Naive thymus-derived CD8-positive, alpha-beta T cell (primary cell): ENCODE measurements around the gene ERP27. TPM values are rescaled to one million over a fixed set of nuclear protein-coding genes. Genes with fewer than 3 reads are reported as not detected.

Experiments
- ATAC-seq, 2 donors: fragments of 150-1000 bp; cut with Tn5 transposase in 1 of 2; sonication (Bioruptor Pico), chemical (Tn5 transposase) in 1 of 2; 1 replicate in 1 of 2; 2 replicates in 1 of 2; pipeline ENCODE4 v1.10.0; 2021; ENCODE audit warnings: mild to moderate bottlenecking in 2 of 2, moderate library complexity in 2 of 2
- POLR2A ChIA-PET: fragments of 350-600 bp; sonication (Branson Sonifier 250); formaldehyde crosslinking; loops from one replicate; lab custom pipeline; 2021; ENCODE audit warnings: antibody characterized with exemption; lab: Charles Lee
- DNase-seq, 10 donors: peaks; one replicate each; pipeline versions ENCODE4 v3.0.0 to v3.0.0-alpha.2; 2020 to 2022
- H3K27ac Mint-ChIP-seq, 10 donors: one replicate each; pipeline ENCODE4 v1.8.0; 2020 to 2022; ENCODE audit warnings: mild to moderate bottlenecking in 10 of 10, mixed read lengths in 10 of 10, moderate library complexity in 4 of 10, inconsistent platforms in 1 of 10
- H3K27me3 Mint-ChIP-seq, 5 donors: one replicate each; pipeline ENCODE4 v1.8.0; 2021 to 2022; ENCODE audit warnings: mixed read lengths in 5 of 5
- H3K36me3 Mint-ChIP-seq, 3 donors: one replicate each; pipeline ENCODE4 v1.8.0; 2020 to 2022; ENCODE audit warnings: mixed read lengths in 3 of 3, mild to moderate bottlenecking in 2 of 3, inconsistent platforms in 1 of 3
- H3K4me1 Mint-ChIP-seq, 4 donors: one replicate each; pipeline ENCODE4 v1.8.0; 2021 to 2022; ENCODE audit warnings: mixed read lengths in 4 of 4
- H3K4me3 Mint-ChIP-seq, 10 donors: one replicate each; pipeline ENCODE4 v1.8.0; 2020 to 2022; ENCODE audit warnings: mild to moderate bottlenecking in 10 of 10, mixed read lengths in 10 of 10, moderate library complexity in 6 of 10, inconsistent platforms in 1 of 10
- H3K9me3 Mint-ChIP-seq, 9 donors: one replicate each; pipeline ENCODE4 v1.8.0; 2020 to 2022; ENCODE audit warnings: mixed read lengths in 9 of 9, mild to moderate bottlenecking in 3 of 9, inconsistent platforms in 1 of 9, moderate library complexity in 1 of 9
- polyA plus RNA-seq, 3 donors: library from polyadenylated mRNA; unstranded; fragments of 300-500 nt; fragmentation: Illumina TruSeq; gene quantifications; one replicate each; pipeline ENCODE4 v1.2.3, GENCODE V29; 2021
- total RNA-seq, 8 experiments: library from RNA in 2 of 8; stranded (reverse) in 2 of 8; gene quantifications; one replicate each; pipeline ENCODE4 v1.2.3 and lab custom pipeline; 2021 to 2026

Gene ERP27
- total RNA-seq (10 to 100 TPM; 23.9 to 25.8 TPM), polyA plus RNA-seq (1 to 10 TPM; 3.2 to 4.4 (median 3.9) TPM), total RNA-seq (lab: John Stamatoyannopoulos, UW) (0.76 to 19.5 (median 15.8) reads per million in 6 experiments)

DNA sequence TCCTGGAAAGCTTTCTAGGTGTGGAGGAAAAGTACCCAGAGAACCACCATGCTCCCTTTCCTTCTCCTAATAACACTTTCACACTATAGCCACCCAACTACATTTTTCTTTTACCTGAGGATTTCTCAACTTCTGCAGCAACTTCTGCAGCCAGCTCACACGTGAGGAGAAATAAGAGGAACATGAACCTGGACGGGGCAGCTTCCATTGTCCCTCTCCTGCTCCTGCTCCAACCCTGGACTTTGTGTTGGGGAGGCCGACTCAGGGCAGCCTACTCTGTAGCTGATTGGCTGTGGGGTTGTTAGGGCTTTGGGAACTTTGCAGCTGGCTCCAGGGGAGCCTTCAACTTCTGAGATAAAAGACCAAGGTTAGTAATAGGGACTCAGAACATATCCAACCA is at the start of gene ERP27:
Gene ERP27 (minus strand): TSS at position 237 of the 400 bp plus-strand sequence. CDS start 29 bp downstream, at position 208.
- Mint-ChIP-seq H3K4me1 (peaks cover 28 to 77% (median 65%) of the 10 kb centered on the region in 4 donors), H3K9me3 (peaks cover 0 to 3% (median 0%) of the 10 kb centered on the region in 9 donors), H3K36me3 (peaks cover 10 to 89% (median 47%) of the 10 kb centered on the region in 3 donors), H3K27ac (peak within 1 kb of the TSS; percentile 89 to 96 (median 92)), H3K27me3 (no peaks in the 10 kb centered on the region), H3K4me3 (peak within 1 kb of the TSS in 6 of 10 donors; percentile 14 to 65 (median 45))
- ATAC-seq: no peak
- DNase-seq: no peak
- POLR2A ChIA-PET: interaction anchor here (0.9 to 4.7 kb wide), 9 partner anchors 10 to 57 kb away, joined by 3 to 30 read pairs (median 6); partner anchors contain the start of gene ARHGDIB

DNA sequence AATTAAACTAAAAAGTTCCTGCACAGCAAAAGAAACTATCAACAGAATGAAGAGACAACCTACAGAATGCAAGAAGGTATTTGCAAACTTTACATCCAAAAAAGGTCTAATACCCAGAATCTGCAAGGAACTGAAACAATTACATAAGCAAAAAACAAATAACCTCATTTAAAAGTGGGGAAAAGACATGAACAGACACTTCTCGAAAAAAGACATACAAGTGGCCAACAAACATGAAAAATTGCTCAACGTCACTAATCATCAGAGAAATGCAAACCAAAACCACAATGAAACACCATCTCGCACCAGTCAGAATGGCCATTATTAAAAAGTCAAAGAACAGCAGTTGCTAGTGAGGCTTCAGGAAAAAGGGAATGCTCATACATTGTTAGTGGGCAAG is 49.7 kb upstream of the ERP27 start:
- Mint-ChIP-seq H3K36me3 (peaks cover 0 to 13% (median 9%) of the 10 kb centered on the region in 3 donors), H3K4me3 (no peak overlapping the region), H3K27me3 (no peaks in the 10 kb centered on the region), H3K4me1 (peaks cover 15 to 64% (median 40%) of the 10 kb centered on the region in 4 donors), H3K9me3 (peaks cover 0 to 8% (median 5%) of the 10 kb centered on the region in 9 donors), H3K27ac (no peak overlapping the region)
- ATAC-seq: no peak
- no peak for DNase-seq
- POLR2A ChIA-PET: no interaction called here

GRCh38 chr12:14986449-14986848 is 48.1 kb upstream of the ERP27 start:
- peaks cover 21 to 70% (median 47%) of the 10 kb centered on the region in 4 donors for H3K4me1 Mint-ChIP-seq
- H3K9me3 Mint-ChIP-seq: peaks cover 0 to 7% (median 4%) of the 10 kb centered on the region in 9 donors
- POLR2A ChIA-PET: interaction anchor here (0.7 kb wide), 3 partner anchors 30 to 155 kb away, joined by 3 to 5 read pairs (median 4); no protein-coding TSS in a partner anchor
- no peaks in the 10 kb centered on the region for H3K27me3 Mint-ChIP-seq
- peaks cover 0 to 13% (median 9%) of the 10 kb centered on the region in 3 donors for H3K36me3 Mint-ChIP-seq
- DNase-seq (no peak), ATAC-seq (no peak)
- peak overlapping the region in 1 of 10 donors; percentile 59 for H3K27ac Mint-ChIP-seq
- peak overlapping the region in 1 of 10 donors; percentile 26 for H3K4me3 Mint-ChIP-seq

DNA sequence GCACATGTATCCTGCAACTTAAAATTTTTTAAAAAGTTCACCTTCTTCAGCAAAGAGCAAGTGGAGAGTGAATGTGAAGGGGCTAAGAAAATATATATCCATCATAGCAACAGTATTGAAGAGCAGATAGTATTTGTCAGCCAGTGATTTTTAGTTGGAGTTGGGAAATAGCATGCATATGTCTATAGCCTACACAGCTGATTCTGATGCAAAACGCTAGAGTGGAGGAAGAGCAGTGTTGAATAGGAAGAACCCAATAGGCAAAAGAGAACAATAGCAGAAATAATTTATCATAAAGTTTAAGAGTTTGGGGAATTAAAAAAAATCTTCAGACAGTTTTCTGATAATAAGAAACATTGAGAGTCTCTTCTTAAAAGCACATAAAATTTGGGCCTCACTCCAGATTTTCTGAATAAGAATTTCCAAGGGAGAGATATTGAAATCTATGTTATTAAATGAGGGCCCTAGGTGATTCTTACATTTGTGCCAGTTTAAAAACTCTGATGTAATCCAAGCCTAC is 46.5 kb upstream of the ERP27 start:
- H3K27me3 Mint-ChIP-seq: no peaks in the 10 kb centered on the region
- peak overlapping the region in 7 of 10 donors; percentile 1 to 38 (median 22) for H3K4me3 Mint-ChIP-seq
- ATAC-seq: peak; percentile 37 to 46
- H3K9me3 Mint-ChIP-seq: peaks cover 0 to 2% (median 0%) of the 10 kb centered on the region in 9 donors
- peaks cover 31 to 71% (median 61%) of the 10 kb centered on the region in 4 donors for H3K4me1 Mint-ChIP-seq
- H3K36me3 Mint-ChIP-seq: peaks cover 0 to 3% (median 0%) of the 10 kb centered on the region in 3 donors
- H3K27ac Mint-ChIP-seq: peak overlapping the region in 6 of 10 donors; percentile 12 to 84 (median 43)
- no peak for DNase-seq
- POLR2A ChIA-PET: interaction anchor here (0.6 to 2.0 kb wide), 8 partner anchors 10 to 562 kb away, joined by 3 to 8 read pairs (median 4); no protein-coding TSS in a partner anchor

DNA sequence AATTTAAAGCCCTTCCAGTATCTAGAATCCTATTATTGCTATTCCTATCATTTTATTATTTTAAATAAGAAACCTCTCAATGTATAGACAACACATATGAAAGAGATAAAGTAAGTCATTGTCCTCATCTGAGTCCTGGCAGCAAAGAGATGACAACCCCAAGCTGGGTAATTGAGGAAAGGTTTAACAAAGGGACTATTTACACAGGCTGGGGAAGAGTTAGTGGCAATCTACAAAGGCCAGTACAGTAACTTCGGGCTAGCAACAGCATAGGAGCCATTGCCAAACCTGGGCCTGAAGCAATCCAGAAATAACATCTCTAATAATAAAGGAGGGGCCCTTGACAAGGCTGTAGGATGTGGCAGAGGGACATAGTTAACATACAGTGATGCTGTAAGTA is 45.7 kb upstream of the ERP27 start:
- H3K4me3 Mint-ChIP-seq: peak overlapping the region in 3 of 10 donors; percentile 1 to 38 (median 22)
- no peak for DNase-seq
- H3K36me3 Mint-ChIP-seq: no peaks in the 10 kb centered on the region
- ATAC-seq: no peak
- no peaks in the 10 kb centered on the region for H3K9me3 Mint-ChIP-seq
- H3K27ac Mint-ChIP-seq: peak overlapping the region in 7 of 10 donors; percentile 7 to 84 (median 23)
- POLR2A ChIA-PET: interaction anchor here (0.8 to 2.0 kb wide), 7 partner anchors 22 to 562 kb away, joined by 3 to 8 read pairs (median 4); partner anchors contain the start of gene ERP27
- peaks cover 34 to 71% (median 62%) of the 10 kb centered on the region in 4 donors for H3K4me1 Mint-ChIP-seq
- H3K27me3 Mint-ChIP-seq: no peaks in the 10 kb centered on the region

DNA sequence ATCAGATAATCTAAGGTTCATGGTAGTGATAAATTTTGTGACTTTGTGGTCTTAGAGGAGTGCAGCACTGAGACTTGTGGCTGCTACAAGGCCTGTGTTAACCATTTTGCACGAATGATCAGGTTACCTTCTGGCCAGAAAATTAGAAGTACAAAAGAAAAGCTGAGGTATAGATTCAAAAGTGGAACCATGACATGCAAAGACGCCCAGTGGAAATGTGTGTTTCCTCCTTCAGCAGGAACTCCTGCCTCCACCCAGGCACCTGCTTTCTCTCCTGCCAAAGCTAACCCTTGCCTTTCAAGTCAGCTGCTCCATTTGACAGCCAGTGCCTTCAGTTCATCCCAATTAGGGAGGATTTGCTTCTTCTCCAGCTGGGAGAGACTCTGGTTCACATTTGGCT is 44.7 kb upstream of the ERP27 start:
- peak overlapping the region in 8 of 10 donors; percentile 9 to 84 (median 47) for H3K27ac Mint-ChIP-seq
- H3K27me3 Mint-ChIP-seq: no peaks in the 10 kb centered on the region
- H3K4me1 Mint-ChIP-seq: peaks cover 38 to 77% (median 68%) of the 10 kb centered on the region in 4 donors
- DNase-seq: peak in 1 of 10 donors; percentile 16
- H3K4me3 Mint-ChIP-seq: peak overlapping the region in 9 of 10 donors; percentile 5 to 65 (median 55)
- ATAC-seq: peak; percentile 20 to 30
- H3K36me3 Mint-ChIP-seq: no peaks in the 10 kb centered on the region
- POLR2A ChIA-PET: interaction anchor here (0.6 to 2.0 kb wide), 9 partner anchors 9 to 209 kb away, joined by 3 to 8 read pairs (median 4); partner anchors contain the start of gene ERP27
- H3K9me3 Mint-ChIP-seq: no peaks in the 10 kb centered on the region

GRCh38 chr12:14982562-14982961 is 44.2 kb upstream of the ERP27 start:
- H3K4me3 Mint-ChIP-seq: peak overlapping the region in 7 of 10 donors; percentile 5 to 65 (median 55)
- no peaks in the 10 kb centered on the region for H3K27me3 Mint-ChIP-seq
- H3K36me3 Mint-ChIP-seq: no peaks in the 10 kb centered on the region
- peaks cover 38 to 80% (median 70%) of the 10 kb centered on the region in 4 donors for H3K4me1 Mint-ChIP-seq
- H3K27ac Mint-ChIP-seq: peak overlapping the region in 8 of 10 donors; percentile 2 to 84 (median 46)
- ATAC-seq (no peak), DNase-seq (no peak)
- POLR2A ChIA-PET: interaction anchor here (0.6 to 1.2 kb wide), 4 partner anchors 9 to 145 kb away, joined by 3 to 5 read pairs (median 4); no protein-coding TSS in a partner anchor
- no peaks in the 10 kb centered on the region for H3K9me3 Mint-ChIP-seq

- DNase-seq (no peak), ATAC-seq (no peak)
- Mint-ChIP-seq H3K4me3 (peak overlapping the region in 4 of 10 donors; percentile 7 to 72 (median 19)), H3K4me1 (peaks cover 35 to 77% (median 71%) of the 10 kb centered on the region in 4 donors), H3K36me3 (no peaks in the 10 kb centered on the region), H3K27me3 (no peaks in the 10 kb centered on the region), H3K27ac (peak overlapping the region in 6 of 10 donors; percentile 43 to 74 (median 56)), H3K9me3 (no peaks in the 10 kb centered on the region)
- POLR2A ChIA-PET: interaction anchor here (0.7 to 2.0 kb wide), 5 partner anchors 9 to 207 kb away, joined by 3 to 7 read pairs (median 3); a partner anchor contains a TSS
Measured at GRCh38 chr12:14981049-14981448, 42.7 kb upstream of the ERP27 start.

GRCh38 chr12:14979468-14979867 is 41.1 kb upstream of the ERP27 start:
- Mint-ChIP-seq H3K36me3 (no peaks in the 10 kb centered on the region), H3K9me3 (no peaks in the 10 kb centered on the region), H3K27me3 (no peaks in the 10 kb centered on the region), H3K4me3 (peak overlapping the region in 6 of 10 donors; percentile 1 to 58 (median 24)), H3K27ac (peak overlapping the region in 7 of 10 donors; percentile 6 to 72 (median 37)), H3K4me1 (peaks cover 33 to 71% (median 64%) of the 10 kb centered on the region in 4 donors)
- POLR2A ChIA-PET: interaction anchor here (1.5 kb wide), 1 partner anchor 18 kb away, joined by 5 read pairs; the partner anchor contains the start of gene ARHGDIB
- peak; percentile 40 to 57 for ATAC-seq
- no peak for DNase-seq

DNA sequence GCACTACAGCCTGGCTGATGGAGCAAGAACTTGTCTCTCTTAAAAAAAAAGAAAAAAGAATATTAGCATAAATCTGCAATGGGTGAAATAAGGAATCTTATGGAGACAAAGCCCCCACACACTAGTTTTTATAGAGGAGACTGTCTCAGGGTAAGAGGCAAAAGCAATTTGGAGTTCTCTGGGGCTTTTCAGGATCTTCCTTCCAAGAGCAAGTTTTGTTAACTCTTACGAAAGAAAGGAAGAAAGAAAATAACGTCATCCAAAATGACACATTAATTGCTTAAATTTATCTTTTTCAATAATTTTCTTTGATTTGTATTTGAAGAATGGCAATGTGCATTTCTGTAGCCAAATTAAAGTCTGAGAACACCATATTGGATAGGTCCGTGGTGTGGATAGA is 38.3 kb upstream of the ERP27 start:
- no peak for DNase-seq
- Mint-ChIP-seq H3K4me1 (peaks cover 39 to 72% (median 62%) of the 10 kb centered on the region in 4 donors), H3K9me3 (no peaks in the 10 kb centered on the region), H3K27ac (peak overlapping the region in 1 of 10 donors; percentile 15), H3K36me3 (no peaks in the 10 kb centered on the region), H3K27me3 (no peaks in the 10 kb centered on the region), H3K4me3 (no peak overlapping the region)
- ATAC-seq: no peak
- POLR2A ChIA-PET: interaction anchor here (2.3 kb wide), 1 partner anchor 11 kb away, joined by 6 read pairs; no protein-coding TSS in a partner anchor

GRCh38 chr12:14975457-14975856 is 37.1 kb upstream of the ERP27 start:
- POLR2A ChIA-PET: interaction anchor here (0.7 to 1.6 kb wide), 3 partner anchors 14 to 19 kb away, joined by 3 to 7 read pairs (median 4); partner anchors contain the start of gene ARHGDIB
- Mint-ChIP-seq H3K27ac (no peak overlapping the region), H3K27me3 (no peaks in the 10 kb centered on the region), H3K36me3 (no peaks in the 10 kb centered on the region), H3K4me3 (no peak overlapping the region), H3K9me3 (no peaks in the 10 kb centered on the region), H3K4me1 (peaks cover 32 to 69% (median 52%) of the 10 kb centered on the region in 4 donors)
- DNase-seq (no peak), ATAC-seq (no peak)

DNA sequence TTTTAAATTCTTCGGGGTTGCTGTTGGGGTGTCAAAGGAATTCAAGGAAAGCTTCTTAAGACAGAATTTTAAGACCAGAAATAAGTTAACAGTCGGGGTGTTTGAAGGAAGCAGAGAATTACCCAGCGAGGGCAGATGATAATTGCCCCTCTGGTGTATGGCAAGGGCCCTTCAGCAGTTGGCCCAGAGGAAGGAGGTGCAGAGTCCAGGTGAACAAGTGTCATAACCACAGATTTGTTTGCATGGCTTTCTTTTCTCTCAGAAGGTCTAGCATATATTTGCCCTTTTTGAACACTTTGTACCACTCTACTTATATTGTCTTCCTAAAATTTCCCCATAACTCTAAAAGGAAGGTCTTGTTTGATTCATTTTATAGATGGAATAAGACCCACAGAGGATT is 36.3 kb upstream of the ERP27 start:
- no peaks in the 10 kb centered on the region for H3K9me3 Mint-ChIP-seq
- no peaks in the 10 kb centered on the region for H3K36me3 Mint-ChIP-seq
- DNase-seq: no peak
- H3K4me1 Mint-ChIP-seq: peaks cover 30 to 69% (median 49%) of the 10 kb centered on the region in 4 donors
- ATAC-seq: no peak
- H3K4me3 Mint-ChIP-seq: no peak overlapping the region
- POLR2A ChIA-PET: interaction anchor here (1.2 to 1.6 kb wide), 3 partner anchors 8 to 14 kb away, joined by 3 to 7 read pairs (median 4); partner anchors contain the start of gene ARHGDIB
- no peaks in the 10 kb centered on the region for H3K27me3 Mint-ChIP-seq
- peak overlapping the region in 1 of 10 donors; percentile 34 for H3K27ac Mint-ChIP-seq
